Subcutaneous adipose tissue (tissue), 4 donors: ENCODE results near the gene LRRC3. TPM values are rescaled to one million over a fixed set of nuclear protein-coding genes. Genes with fewer than 3 reads are reported as not detected.

ENCODE experiments used
- CTCF ChIP-seq: fragments of 450-650 bp; IDR thresholded peaks from one replicate; pipeline ENCODE4 v1.5.1; 2016; ENCODE audit warnings: low read depth, mild to moderate bottlenecking, control low read depth, antibody characterized with exemption, moderate library complexity
- total RNA-seq, 4 donors: library from RNA; depleted of rRNA; stranded (reverse); fragments of >200 nt; gene quantifications; one replicate each; pipeline ENCODE4 v1.1.0, GENCODE V29; 2016

The LRRC3 gene
- total RNA-seq, 4 donors from 2014 or later, result 0.98 to 4.2 (median 3.0) TPM

GRCh38 chr21:44456214-44456914 lies 1.1 kb downstream of the LRRC3 start:
- TF ChIP-seq CTCF, result no peak

- TF ChIP-seq CTCF, result no peak
These were observed 1.8 kb downstream of the LRRC3 start for GRCh38 chr21:44456915-44457736.

GRCh38 chr21:44458971-44459711 lies 3.8 kb downstream of the LRRC3 start:
- TF ChIP-seq CTCF, result no peak

GRCh38 chr21:44459712-44460440 lies 4.6 kb downstream of the LRRC3 start:
- no peak for TF ChIP-seq CTCF

GRCh38 chr21:44460441-44460755 lies 5.1 kb downstream of the LRRC3 start:
- no peak for TF ChIP-seq CTCF

- TF ChIP-seq CTCF, result no peak
These were observed 5.7 kb downstream of the LRRC3 start for GRCh38 chr21:44461005-44461404.
